A549 (cell line): ENCODE data around the gene TOGARAM1. TPM values are rescaled to one million over a fixed set of nuclear protein-coding genes. Genes with fewer than 3 reads are reported as not detected.

Source experiments
- ATAC-seq, 2 experiments: fragments of 200-7000 bp in 1 of 2; fragments of >200 bp in 1 of 2; cut with Nextera tagmentation in 1 of 2; cut with Tn5 transposase in 1 of 2; 3 replicates each; pipeline versions ENCODE4 v1.8.0 to v1.9.1; 2018 to 2020; ENCODE audit warnings: mild to moderate bottlenecking in 1 of 2, moderate library complexity in 1 of 2
- CTCF ChIA-PET: fragments of 300-600 bp; sonication (Branson Sonifier 250); formaldehyde crosslinking; extraction: SDS; loops from one replicate; lab custom pipeline; 2021; ENCODE audit warnings: antibody characterized with exemption, inconsistent platforms; lab: Yijun Ruan, JAX
- POLR2A ChIA-PET: fragments of 350-600 bp; formaldehyde crosslinking; extraction: SDS; loops from one replicate; lab custom pipeline; 2021; ENCODE audit warnings: antibody characterized with exemption, inconsistent platforms; lab: Yijun Ruan, JAX
- DNase-seq, 2 experiments: peaks; one replicate each; pipeline versions ENCODE4 v3.0.0 to v3.0.0-alpha.2; 2011 to 2016; ENCODE audit warnings: low read depth in 1 of 2, low spot score in 1 of 2
- FAIRE-seq: peaks from 2 replicates; lab custom pipeline; 2011; peaks lifted over from hg19 to GRCh38; lab: Jason Lieb, UNC
- H3K27ac ChIP-seq, 2 experiments: fragments of >200 bp; sonication (Bioruptor Twin); formaldehyde crosslinking; 3 replicates each; pipeline ENCODE4 v1.5.1; 2016 to 2017
- H3K4me1 ChIP-seq: fragments of >200 bp; sonication (Bioruptor Twin); formaldehyde crosslinking; 3 replicates; pipeline ENCODE4 v1.6.1; 2016
- H3K4me2 ChIP-seq: fragments of >200 bp; sonication (Bioruptor Twin); formaldehyde crosslinking; 3 replicates; pipeline ENCODE4 v1.6.1; 2016
- H3K4me3 ChIP-seq: fragments of >200 bp; sonication (Bioruptor Twin); formaldehyde crosslinking; 3 replicates; pipeline ENCODE4 v1.5.1; 2016
- H3K9me3 ChIP-seq: fragments of >200 bp; sonication (Bioruptor Twin); formaldehyde crosslinking; 3 replicates; pipeline ENCODE4 v1.6.1; 2016
- CBX8 ChIP-seq: fragments of 200-600 bp; sonication (generic); IDR thresholded peaks from 2 replicates; pipeline ENCODE4 v1.6.1; 2016
- EP300 ChIP-seq, 2 experiments: fragments of >200 bp; sonication (Bioruptor Twin); formaldehyde crosslinking; IDR thresholded peaks; 2 replicates in 1 of 2; 3 replicates in 1 of 2; pipeline ENCODE4 v1.6.1; 2016 to 2017
- ESRRA ChIP-seq: fragments of 150-350 bp; IDR thresholded peaks from 2 replicates; pipeline ENCODE4 v1.6.1; 2014; ENCODE audit warnings: mild to moderate bottlenecking, low read length, borderline replicate concordance
- FOSB ChIP-seq: fragments of 250-450 bp; sonication (Bioruptor Pico); IDR thresholded peaks from 2 replicates; pipeline ENCODE4 v1.5.0; 2020; ENCODE audit warnings: mild to moderate bottlenecking, moderate library complexity
- HOXB13 ChIP-seq: fragments of 250-450 bp; sonication (Bioruptor Pico); IDR thresholded peaks from 2 replicates; pipeline ENCODE4 v1.5.0; 2020; ENCODE audit warnings: low read depth, mild to moderate bottlenecking, moderate library complexity
- HOXB5 ChIP-seq: fragments of 250-450 bp; sonication (Bioruptor Pico); IDR thresholded peaks from 2 replicates; pipeline ENCODE4 v1.5.0; 2020; ENCODE audit warnings: mild to moderate bottlenecking, moderate library complexity
- KDM5A ChIP-seq: fragments of 200-600 bp; sonication (generic); IDR thresholded peaks from 2 replicates; pipeline ENCODE4 v1.6.1; 2016; ENCODE audit warnings: antibody characterized with exemption, mild to moderate bottlenecking
- MAFK ChIP-seq: fragments of 450-650 bp; IDR thresholded peaks from 2 replicates; pipeline ENCODE4 v1.6.1; 2014; ENCODE audit not compliant: partially characterized antibody
- MYC ChIP-seq: IDR thresholded peaks from 2 replicates; pipeline ENCODE4 v1.6.1; 2012; ENCODE audit warnings: mild to moderate bottlenecking, inconsistent platforms, low read length, improper control_type of control experiment, borderline replicate concordance
- NR3C1 ChIP-seq: fragments of >200 bp; sonication (Bioruptor Twin); formaldehyde crosslinking; IDR thresholded peaks from 3 replicates; pipeline ENCODE4 v1.6.1; 2017
- POLR2AphosphoS2 ChIP-seq: conservative IDR thresholded peaks from 2 replicates; pipeline ENCODE4 v1.6.1; 2012; ENCODE audit warnings: low read length, improper control_type of control experiment, inconsistent platforms
- RAD21 ChIP-seq, 2 experiments: fragments of >200 bp in 1 of 2; sonication (Bioruptor Twin) in 1 of 2; formaldehyde crosslinking in 1 of 2; IDR thresholded peaks in 1 of 2; conservative IDR thresholded peaks in 1 of 2; 2 replicates in 1 of 2; 3 replicates in 1 of 2; pipeline ENCODE4 v1.6.1; 2012 to 2018; ENCODE audit warnings: inconsistent platforms in 1 of 2
- RARB ChIP-seq: fragments of 250-450 bp; sonication (Bioruptor Pico); IDR thresholded peaks from 2 replicates; pipeline ENCODE4 v1.8.0; 2021; ENCODE audit warnings: mild to moderate bottlenecking, moderate library complexity
- TP53 ChIP-seq: fragments of 250-450 bp; sonication (Bioruptor Pico); IDR thresholded peaks from 2 replicates; pipeline ENCODE4 v1.5.0; 2021; ENCODE audit warnings: mild to moderate bottlenecking, moderate library complexity
- WGBS: methylation state at CpG from one replicate; pipeline ENCODE4 v1.1.6; 2017; ENCODE audit errors: missing lambda C conversion rate; 5-methylcytosine and 5-hydroxymethylcytosine counted together
- polyA plus RNA-seq, 4 experiments: library from polyadenylated mRNA; depleted of rRNA in 3 of 4; stranded (reverse); fragments of >200 nt; fragmentation: RNase III in 1 of 4; extraction: RNeasy Plus Mini Kit Qiagen cat#74134 plus additional on column Dnase treatment in 1 of 4; gene quantifications; 2 replicates in 3 of 4; 3 replicates in 1 of 4; pipeline ENCODE4 v1.2.3, GENCODE V29; 2011 to 2017
- TF ChIP-seq, protein P1 (sequence below): fragments of >200 bp; sonication (Bioruptor Twin); formaldehyde crosslinking; IDR thresholded peaks from 3 replicates; pipeline ENCODE4 v1.6.1; 2016
- TF ChIP-seq, protein P2 (sequence below): fragments of 250-450 bp; sonication (Bioruptor Pico); IDR thresholded peaks from 2 replicates; pipeline ENCODE4 v1.5.0; 2021; ENCODE audit warnings: mild to moderate bottlenecking, moderate library complexity, borderline replicate concordance
- TF ChIP-seq, protein P3 (sequence below): fragments of 200-600 bp; sonication (generic); IDR thresholded peaks from 2 replicates; pipeline ENCODE4 v1.6.1; 2016; ENCODE audit warnings: antibody characterized with exemption, mild to moderate bottlenecking, moderate library complexity
- TF ChIP-seq, protein P4 (sequence below): IDR thresholded peaks from 2 replicates; pipeline ENCODE4 v1.6.1; 2012; ENCODE audit warnings: low read depth, borderline replicate concordance
- TF ChIP-seq, protein P5 (sequence below): fragments of >200 bp; sonication (Bioruptor Twin); formaldehyde crosslinking; IDR thresholded peaks from 2 replicates; pipeline ENCODE4 v1.6.1; 2016
- TF ChIP-seq, protein P6 (sequence below): IDR thresholded peaks from 2 replicates; pipeline ENCODE4 v1.6.1; 2012

Gene TOGARAM1
- polyA plus RNA-seq, 2 of the 4 experiments (the other 2 are of a cell fraction) = 7.6 to 17.6 TPM

DNA sequence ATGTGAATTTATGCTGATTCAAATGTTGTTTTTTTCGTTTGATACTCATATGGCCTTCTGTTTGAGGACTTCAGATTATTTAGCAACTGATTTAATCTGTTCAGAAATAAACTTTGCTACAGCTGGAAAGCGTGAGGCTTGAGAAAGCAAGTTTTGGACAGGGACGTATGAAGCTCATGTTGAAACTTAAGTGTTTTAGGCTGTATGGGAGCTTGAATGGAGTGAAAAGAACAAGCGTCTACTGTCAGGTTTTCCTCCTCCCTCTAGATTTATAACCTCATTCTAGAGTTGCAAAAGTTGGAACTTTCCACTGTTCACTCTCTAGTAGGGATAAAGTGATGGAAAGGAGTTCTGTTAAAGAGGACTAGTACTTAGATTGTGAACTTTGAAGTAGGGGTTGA, 123.0 kb downstream of the TOGARAM1 start:
- peak overlapping the region; percentile 80 to 86 for H3K27ac ChIP-seq
- no peak for DNase-seq
- ChIA-PET CTCF (interaction anchor here (0.9 kb wide), 1 partner anchor 171 kb away, joined by 3 read pairs; no protein-coding TSS in a partner anchor), POLR2A (interaction anchor here (0.6 to 2.0 kb wide), 5 partner anchors 44 to 188 kb away, joined by 3 to 8 read pairs (median 3); partner anchors contain the start of genes KLHL28, MIS18BP1 and TOGARAM1)
- peak in 1 of 2 experiments; percentile 9; a peak in 1 of 6 replicates for ATAC-seq
- no peak for FAIRE-seq
- WGBS = 4% methylated on average over 4 of the region's 4 CpGs
- no peaks in the 10 kb centered on the region for H3K9me3 ChIP-seq
- peak overlapping the region; percentile 60 for H3K4me3 ChIP-seq
- peak overlapping the region; percentile 74 for H3K4me2 ChIP-seq
- TF ChIP-seq, protein P1, sequence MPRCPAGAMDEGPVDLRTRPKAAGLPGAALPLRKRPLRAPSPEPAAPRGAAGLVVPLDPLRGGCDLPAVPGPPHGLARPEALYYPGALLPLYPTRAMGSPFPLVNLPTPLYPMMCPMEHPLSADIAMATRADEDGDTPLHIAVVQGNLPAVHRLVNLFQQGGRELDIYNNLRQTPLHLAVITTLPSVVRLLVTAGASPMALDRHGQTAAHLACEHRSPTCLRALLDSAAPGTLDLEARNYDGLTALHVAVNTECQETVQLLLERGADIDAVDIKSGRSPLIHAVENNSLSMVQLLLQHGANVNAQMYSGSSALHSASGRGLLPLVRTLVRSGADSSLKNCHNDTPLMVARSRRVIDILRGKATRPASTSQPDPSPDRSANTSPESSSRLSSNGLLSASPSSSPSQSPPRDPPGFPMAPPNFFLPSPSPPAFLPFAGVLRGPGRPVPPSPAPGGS = no peak
- TF ChIP-seq MAFK = no peak
- TF ChIP-seq, protein P2, sequence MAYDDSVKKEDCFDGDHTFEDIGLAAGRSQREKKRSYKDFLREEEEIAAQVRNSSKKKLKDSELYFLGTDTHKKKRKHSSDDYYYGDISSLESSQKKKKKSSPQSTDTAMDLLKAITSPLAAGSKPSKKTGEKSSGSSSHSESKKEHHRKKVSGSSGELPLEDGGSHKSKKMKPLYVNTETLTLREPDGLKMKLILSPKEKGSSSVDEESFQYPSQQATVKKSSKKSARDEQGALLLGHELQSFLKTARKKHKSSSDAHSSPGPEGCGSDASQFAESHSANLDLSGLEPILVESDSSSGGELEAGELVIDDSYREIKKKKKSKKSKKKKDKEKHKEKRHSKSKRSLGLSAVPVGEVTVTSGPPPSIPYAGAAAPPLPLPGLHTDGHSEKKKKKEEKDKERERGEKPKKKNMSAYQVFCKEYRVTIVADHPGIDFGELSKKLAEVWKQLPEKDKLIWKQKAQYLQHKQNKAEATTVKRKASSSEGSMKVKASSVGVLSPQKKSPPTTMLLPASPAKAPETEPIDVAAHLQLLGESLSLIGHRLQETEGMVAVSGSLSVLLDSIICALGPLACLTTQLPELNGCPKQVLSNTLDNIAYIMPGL (CRISPR knock-in tag) = no peak
- TF ChIP-seq, all 56 proteins: peak for 0
- H3K4me1 ChIP-seq = peaks cover 46% of the 10 kb centered on the region

DNA sequence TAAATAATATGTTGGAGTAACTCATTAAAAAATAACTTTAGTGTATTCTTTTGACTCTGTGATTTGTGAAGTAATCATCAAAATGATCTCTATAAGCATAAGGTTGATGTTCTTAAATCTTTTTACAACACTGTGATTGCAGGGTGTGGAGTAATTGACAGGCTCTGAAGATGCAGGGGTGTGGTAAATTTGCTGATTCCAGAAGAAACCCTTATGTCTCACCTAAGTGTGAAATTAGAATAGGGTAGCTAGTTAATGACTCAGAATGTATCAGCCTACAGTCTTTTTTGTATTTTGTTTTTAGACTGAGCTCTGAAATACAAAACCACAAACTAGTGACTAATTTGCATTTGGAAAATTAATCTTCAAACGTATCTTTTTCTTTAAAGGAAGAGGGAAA, 127.8 kb downstream of the TOGARAM1 start:
- WGBS = 70% methylated on average over 1 of the region's 1 CpG
- ATAC-seq (no peak), FAIRE-seq (no peak), DNase-seq (no peak)
- Histone ChIP-seq H3K4me1 (peaks cover 53% of the 10 kb centered on the region), H3K9me3 (no peaks in the 10 kb centered on the region), H3K4me2 (no peak overlapping the region), H3K27ac (no peak overlapping the region), H3K4me3 (no peak overlapping the region)
- POLR2A ChIA-PET = no interaction called here
- CTCF ChIA-PET = interaction anchor here (0.9 kb wide), 1 partner anchor 179 kb away, joined by 4 read pairs; no protein-coding TSS in a partner anchor
- TF ChIP-seq, protein P3, sequence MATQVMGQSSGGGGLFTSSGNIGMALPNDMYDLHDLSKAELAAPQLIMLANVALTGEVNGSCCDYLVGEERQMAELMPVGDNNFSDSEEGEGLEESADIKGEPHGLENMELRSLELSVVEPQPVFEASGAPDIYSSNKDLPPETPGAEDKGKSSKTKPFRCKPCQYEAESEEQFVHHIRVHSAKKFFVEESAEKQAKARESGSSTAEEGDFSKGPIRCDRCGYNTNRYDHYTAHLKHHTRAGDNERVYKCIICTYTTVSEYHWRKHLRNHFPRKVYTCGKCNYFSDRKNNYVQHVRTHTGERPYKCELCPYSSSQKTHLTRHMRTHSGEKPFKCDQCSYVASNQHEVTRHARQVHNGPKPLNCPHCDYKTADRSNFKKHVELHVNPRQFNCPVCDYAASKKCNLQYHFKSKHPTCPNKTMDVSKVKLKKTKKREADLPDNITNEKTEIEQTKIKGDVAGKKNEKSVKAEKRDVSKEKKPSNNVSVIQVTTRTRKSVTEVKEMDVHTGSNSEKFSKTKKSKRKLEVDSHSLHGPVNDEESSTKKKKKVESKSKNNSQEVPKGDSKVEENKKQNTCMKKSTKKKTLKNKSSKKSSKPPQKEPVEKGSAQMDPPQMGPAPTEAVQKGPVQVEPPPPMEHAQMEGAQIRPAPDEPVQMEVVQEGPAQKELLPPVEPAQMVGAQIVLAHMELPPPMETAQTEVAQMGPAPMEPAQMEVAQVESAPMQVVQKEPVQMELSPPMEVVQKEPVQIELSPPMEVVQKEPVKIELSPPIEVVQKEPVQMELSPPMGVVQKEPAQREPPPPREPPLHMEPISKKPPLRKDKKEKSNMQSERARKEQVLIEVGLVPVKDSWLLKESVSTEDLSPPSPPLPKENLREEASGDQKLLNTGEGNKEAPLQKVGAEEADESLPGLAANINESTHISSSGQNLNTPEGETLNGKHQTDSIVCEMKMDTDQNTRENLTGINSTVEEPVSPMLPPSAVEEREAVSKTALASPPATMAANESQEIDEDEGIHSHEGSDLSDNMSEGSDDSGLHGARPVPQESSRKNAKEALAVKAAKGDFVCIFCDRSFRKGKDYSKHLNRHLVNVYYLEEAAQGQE = no peak
- TF ChIP-seq HOXB5 (CRISPR knock-in tag) = no peak
- no peak for TF ChIP-seq TP53 (CRISPR knock-in tag)
- TF ChIP-seq ESRRA = no peak
- TF ChIP-seq, protein P4, sequence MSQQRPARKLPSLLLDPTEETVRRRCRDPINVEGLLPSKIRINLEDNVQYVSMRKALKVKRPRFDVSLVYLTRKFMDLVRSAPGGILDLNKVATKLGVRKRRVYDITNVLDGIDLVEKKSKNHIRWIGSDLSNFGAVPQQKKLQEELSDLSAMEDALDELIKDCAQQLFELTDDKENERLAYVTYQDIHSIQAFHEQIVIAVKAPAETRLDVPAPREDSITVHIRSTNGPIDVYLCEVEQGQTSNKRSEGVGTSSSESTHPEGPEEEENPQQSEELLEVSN = no peak
- no peak for TF ChIP-seq CBX8
- TF ChIP-seq MYC = no peak
- no peak for TF ChIP-seq HOXB13 (CRISPR knock-in tag)
- TF ChIP-seq KDM5A = no peak
- TF ChIP-seq POLR2AphosphoS2 = no peak
- TF ChIP-seq EP300 (IDR thresholded peaks at IDR 0.05) = no peak
- TF ChIP-seq, protein P5, sequence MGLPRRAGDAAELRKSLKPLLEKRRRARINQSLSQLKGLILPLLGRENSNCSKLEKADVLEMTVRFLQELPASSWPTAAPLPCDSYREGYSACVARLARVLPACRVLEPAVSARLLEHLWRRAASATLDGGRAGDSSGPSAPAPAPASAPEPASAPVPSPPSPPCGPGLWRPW = no peak
- TF ChIP-seq RAD21 (conservative IDR thresholded peaks at IDR 0.05 in 1 of 2, IDR thresholded peaks at IDR 0.05 in 1 of 2) = no peak
- TF ChIP-seq FOSB (CRISPR knock-in tag) = no peak
- TF ChIP-seq, protein P2 (CRISPR knock-in tag) = no peak
- TF ChIP-seq, protein P6, sequence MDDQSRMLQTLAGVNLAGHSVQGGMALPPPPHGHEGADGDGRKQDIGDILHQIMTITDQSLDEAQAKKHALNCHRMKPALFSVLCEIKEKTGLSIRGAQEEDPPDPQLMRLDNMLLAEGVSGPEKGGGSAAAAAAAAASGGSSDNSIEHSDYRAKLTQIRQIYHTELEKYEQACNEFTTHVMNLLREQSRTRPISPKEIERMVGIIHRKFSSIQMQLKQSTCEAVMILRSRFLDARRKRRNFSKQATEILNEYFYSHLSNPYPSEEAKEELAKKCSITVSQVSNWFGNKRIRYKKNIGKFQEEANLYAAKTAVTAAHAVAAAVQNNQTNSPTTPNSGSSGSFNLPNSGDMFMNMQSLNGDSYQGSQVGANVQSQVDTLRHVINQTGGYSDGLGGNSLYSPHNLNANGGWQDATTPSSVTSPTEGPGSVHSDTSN = no peak
- no peak for TF ChIP-seq NR3C1
- TF ChIP-seq RARB = no peak
